Choroid plexus epithelial cell (primary cell): Measurements from ENCODE around the gene MLLT11.
"Not testable (repeated sequence)": the region's sequence is repeated elsewhere in the genome, so short reads cannot be mapped to it uniquely, and the experiment has no call there.

Source experiments
- DNase-seq: peaks from one replicate; pipeline ENCODE4 v3.0.0-alpha.2; 2010; ENCODE audit warnings: low read depth
- H3K4me3 ChIP-seq: 2 replicates; pipeline ENCODE4 v1.5.1; 2011; ENCODE audit warnings: low read depth, mild to moderate bottlenecking, control low read depth, low read length, moderate library complexity
- CTCF ChIP-seq: conservative IDR thresholded peaks from 2 replicates; pipeline ENCODE4 v1.5.1; 2011; ENCODE audit warnings: low read depth, mild to moderate bottlenecking, control low read depth, inconsistent platforms, low read length, moderate library complexity

Gene MLLT11

GRCh38 chr1:151085953-151086559, 25.9 kb downstream of the MLLT11 start:
- no peak for TF ChIP-seq CTCF
- DNase-seq = no peak
- no peak overlapping the region for H3K4me3 ChIP-seq

- DNase-seq, H3K4me3 ChIP-seq: not testable (repeated sequence)
These were observed 37.2 kb downstream of the MLLT11 start for GRCh38 chr1:151097426-151097825.

- DNase-seq = no peak
- TF ChIP-seq CTCF = no peak
- no peak overlapping the region for H3K4me3 ChIP-seq
These were observed 37.9 kb downstream of the MLLT11 start for GRCh38 chr1:151098126-151098525.

GRCh38 chr1:151104630-151105029, 44.4 kb downstream of the MLLT11 start:
- no peak for DNase-seq
- no peak for TF ChIP-seq CTCF
- no peak overlapping the region for H3K4me3 ChIP-seq

GRCh38 chr1:151106894-151107293, 46.7 kb downstream of the MLLT11 start:
- TF ChIP-seq CTCF = no peak
- no peak overlapping the region for H3K4me3 ChIP-seq
- peak; percentile 48 for DNase-seq

GRCh38 chr1:151108331-151108730, 48.1 kb downstream of the MLLT11 start:
- H3K4me3 ChIP-seq = no peak overlapping the region
- no peak for DNase-seq
- no peak for TF ChIP-seq CTCF

- no peak for TF ChIP-seq CTCF
- no peak for DNase-seq
These were observed 53.7 kb downstream of the MLLT11 start for GRCh38 chr1:151113877-151114276.

More at GRCh38 chr1:151113877-151114276, 53.7 kb downstream of the MLLT11 start:
- H3K4me3 ChIP-seq = no peak overlapping the region
